ACC112 (cell line): ENCODE measurements around the gene NEURL1.
"Not testable (repeated sequence)": the region's sequence is repeated elsewhere in the genome, so short reads cannot be mapped to it uniquely, and the experiment has no call there.

ENCODE experiments used
- H2AFZ ChIP-seq: fragments of 200-600 bp; sonication (generic); one replicate; pipeline ENCODE4 v1.6.0; 2017; ENCODE audit warnings: antibody characterized with exemption, low read length; ENCODE audit not compliant: unreplicated experiment
- H3K27ac ChIP-seq: fragments of 200-600 bp; sonication (generic); 2 replicates; pipeline ENCODE4 v1.5.1; 2014; ENCODE audit warnings: low read depth, mild to moderate bottlenecking, antibody characterized with exemption, low read length, moderate library complexity
- H3K27me3 ChIP-seq: fragments of 200-600 bp; sonication (generic); 2 replicates; pipeline ENCODE4 v1.6.1; 2014; ENCODE audit warnings: mild to moderate bottlenecking, antibody characterized with exemption, low read length, moderate library complexity, mixed read lengths; ENCODE audit not compliant: insufficient read depth
- H3K36me3 ChIP-seq: fragments of 200-600 bp; sonication (generic); 2 replicates; pipeline ENCODE4 v1.6.1; 2016; ENCODE audit warnings: mild to moderate bottlenecking, antibody characterized with exemption, low read length, moderate library complexity, mixed read lengths; ENCODE audit not compliant: insufficient read depth
- H3K4me1 ChIP-seq: fragments of 200-600 bp; sonication (generic); one replicate; pipeline ENCODE4 v1.6.1; 2016; ENCODE audit warnings: low read length, mixed read lengths; ENCODE audit not compliant: insufficient read depth, unreplicated experiment, control insufficient read depth
- H3K4me3 ChIP-seq: fragments of 200-600 bp; sonication (generic); 2 replicates; pipeline ENCODE4 v1.5.1; 2014; ENCODE audit warnings: mild to moderate bottlenecking, low read depth, low read length
- H3K79me2 ChIP-seq: fragments of 200-600 bp; sonication (generic); one replicate; pipeline ENCODE4 v1.6.0; 2016; ENCODE audit warnings: low read length; ENCODE audit not compliant: control insufficient read depth, unreplicated experiment, insufficient read depth

Gene NEURL1

GRCh38 chr10:103522006-103522405, 28.5 kb downstream of the NEURL1 start:
- not testable (repeated sequence) for H3K27ac ChIP-seq, H3K36me3 ChIP-seq, H3K79me2 ChIP-seq, H3K4me3 ChIP-seq, H2AFZ ChIP-seq, H3K4me1 ChIP-seq, H3K27me3 ChIP-seq

GRCh38 chr10:103523683-103524082, 30.2 kb downstream of the NEURL1 start:
- Histone ChIP-seq H3K79me2 (no peaks in the 10 kb centered on the region), H3K27ac (no peak overlapping the region), H3K4me1 (peaks cover 11% of the 10 kb centered on the region), H2AFZ (no peak overlapping the region), H3K27me3 (0 out of 2 replicates have a peak, but pooled peaks cover 3% of the 10 kb centered on the region), H3K4me3 (no peak overlapping the region), H3K36me3 (no peaks in the 10 kb centered on the region)

DNA sequence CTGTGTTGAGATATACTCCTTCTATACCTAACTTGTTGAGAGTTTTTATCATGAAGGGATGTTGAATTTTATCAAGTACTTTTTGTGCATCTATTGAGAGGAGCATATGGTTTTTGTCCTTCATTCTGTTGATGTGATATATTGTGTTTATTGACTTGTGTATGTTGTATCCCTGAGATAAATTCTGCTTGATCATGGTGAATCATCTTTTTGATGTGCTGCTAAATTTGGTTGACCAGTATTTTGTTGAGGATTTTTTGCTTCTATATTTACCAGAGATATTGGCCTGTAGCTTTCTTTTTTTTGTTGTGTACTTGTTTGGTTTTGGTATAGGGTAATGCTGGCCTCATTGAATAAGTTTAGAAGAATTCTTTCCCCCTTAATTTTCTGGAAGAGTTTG, 32.4 kb downstream of the NEURL1 start:
- H3K27me3 ChIP-seq: 0 out of 2 replicates have a peak, but pooled peaks cover 3% of the 10 kb centered on the region
- H3K79me2 ChIP-seq: no peaks in the 10 kb centered on the region
- no peak overlapping the region for H3K27ac ChIP-seq
- H3K4me1 ChIP-seq: peaks cover 11% of the 10 kb centered on the region
- H2AFZ ChIP-seq: no peak overlapping the region
- no peaks in the 10 kb centered on the region for H3K36me3 ChIP-seq
- no peak overlapping the region for H3K4me3 ChIP-seq

DNA sequence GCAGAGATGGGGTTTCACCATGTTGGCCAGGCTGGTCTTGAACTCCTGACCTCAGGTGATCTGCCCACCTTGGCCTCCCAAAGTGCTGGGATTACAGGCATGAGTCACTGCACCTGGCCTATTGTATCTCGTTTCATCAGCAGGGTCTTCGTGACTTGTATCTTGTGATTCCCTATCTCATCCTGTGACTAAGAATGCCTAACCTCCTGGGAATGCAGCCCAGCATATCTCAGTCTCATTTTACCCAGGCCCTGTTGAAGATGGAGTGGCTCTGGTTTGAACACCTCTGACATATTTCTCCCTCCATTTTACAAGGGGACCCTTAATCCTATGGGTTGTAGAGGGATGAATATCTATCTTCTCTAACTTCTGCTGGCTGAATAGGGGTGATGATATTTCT, 34.0 kb downstream of the NEURL1 start:
- not testable (repeated sequence) for H3K79me2 ChIP-seq, H3K27me3 ChIP-seq, H3K36me3 ChIP-seq, H2AFZ ChIP-seq, H3K4me3 ChIP-seq
- Histone ChIP-seq H3K4me1 (peaks cover 11% of the 10 kb centered on the region), H3K27ac (peak overlapping the region; percentile 54)

DNA sequence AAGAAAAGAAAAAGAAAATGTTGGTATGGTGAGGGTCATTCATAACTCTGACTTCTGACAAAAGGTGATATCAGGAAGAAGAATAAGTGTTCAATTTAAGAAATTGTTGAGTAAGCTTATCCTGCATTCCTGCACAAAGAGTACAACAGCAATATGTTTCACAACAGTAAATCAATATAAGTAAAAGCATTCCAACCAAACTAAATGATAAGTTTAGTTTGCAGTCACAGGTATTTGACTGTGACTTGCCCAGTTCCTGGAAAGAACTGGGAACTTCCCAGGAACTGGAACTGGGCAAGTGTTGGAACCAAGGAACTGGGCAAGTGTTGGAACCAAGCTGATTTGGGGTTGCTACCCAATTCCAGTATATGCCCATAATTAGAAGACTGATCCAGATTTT, 35.0 kb downstream of the NEURL1 start:
- no peak overlapping the region for H3K4me3 ChIP-seq
- no peak overlapping the region for H3K27ac ChIP-seq
- H3K4me1 ChIP-seq: peaks cover 11% of the 10 kb centered on the region
- no peak overlapping the region for H2AFZ ChIP-seq
- H3K27me3 ChIP-seq: 0 out of 2 replicates have a peak, but pooled peaks cover 2% of the 10 kb centered on the region
- H3K79me2 ChIP-seq: no peaks in the 10 kb centered on the region
- no peaks in the 10 kb centered on the region for H3K36me3 ChIP-seq

- Histone ChIP-seq H3K79me2 (no peaks in the 10 kb centered on the region), H3K4me3 (no peak overlapping the region), H3K27me3 (no peaks in the 10 kb centered on the region), H3K36me3 (no peaks in the 10 kb centered on the region), H2AFZ (no peak overlapping the region), H3K4me1 (peaks cover 11% of the 10 kb centered on the region), H3K27ac (no peak overlapping the region)
These were observed 36.0 kb downstream of the NEURL1 start for GRCh38 chr10:103529539-103529938.

- no peaks in the 10 kb centered on the region for H3K4me1 ChIP-seq
- no peaks in the 10 kb centered on the region for H3K79me2 ChIP-seq
- H3K27ac ChIP-seq: no peak overlapping the region
- no peaks in the 10 kb centered on the region for H3K36me3 ChIP-seq
- no peak overlapping the region for H3K4me3 ChIP-seq
- peaks cover 25% of the 10 kb centered on the region for H3K27me3 ChIP-seq
- H2AFZ ChIP-seq: no peak overlapping the region
These were observed 40.3 kb downstream of the NEURL1 start for GRCh38 chr10:103533827-103534226.

- H3K36me3 ChIP-seq: no peaks in the 10 kb centered on the region
- no peaks in the 10 kb centered on the region for H3K4me1 ChIP-seq
- peaks cover 35% of the 10 kb centered on the region for H3K27me3 ChIP-seq
- no peaks in the 10 kb centered on the region for H3K79me2 ChIP-seq
- no peak overlapping the region for H3K4me3 ChIP-seq
- H3K27ac ChIP-seq: no peak overlapping the region
- H2AFZ ChIP-seq: no peak overlapping the region
These were observed 41.4 kb downstream of the NEURL1 start for GRCh38 chr10:103534621-103535498.

DNA sequence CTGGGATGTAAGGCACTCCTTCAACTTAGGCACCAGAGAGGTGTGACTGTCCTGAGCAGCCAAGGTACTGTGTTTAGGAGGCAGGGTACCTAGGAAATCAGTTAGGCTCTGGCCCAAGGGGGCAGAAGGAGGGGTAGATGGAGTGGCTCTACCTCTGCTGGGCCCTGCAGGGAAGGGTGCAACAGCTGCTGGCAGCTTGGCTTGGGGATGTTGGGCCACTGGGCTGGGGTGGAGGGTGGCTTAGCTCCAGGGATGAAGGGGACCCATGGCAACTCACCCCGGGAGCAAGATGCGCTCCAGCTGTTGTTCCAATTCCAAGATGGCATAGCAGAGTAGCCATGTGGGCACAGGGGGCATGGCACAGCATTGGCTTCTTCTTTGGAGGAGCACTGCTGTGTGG, 42.1 kb downstream of the NEURL1 start:
- peaks cover 35% of the 10 kb centered on the region for H3K27me3 ChIP-seq
- no peaks in the 10 kb centered on the region for H3K4me1 ChIP-seq
- H3K36me3 ChIP-seq: no peaks in the 10 kb centered on the region

DNA sequence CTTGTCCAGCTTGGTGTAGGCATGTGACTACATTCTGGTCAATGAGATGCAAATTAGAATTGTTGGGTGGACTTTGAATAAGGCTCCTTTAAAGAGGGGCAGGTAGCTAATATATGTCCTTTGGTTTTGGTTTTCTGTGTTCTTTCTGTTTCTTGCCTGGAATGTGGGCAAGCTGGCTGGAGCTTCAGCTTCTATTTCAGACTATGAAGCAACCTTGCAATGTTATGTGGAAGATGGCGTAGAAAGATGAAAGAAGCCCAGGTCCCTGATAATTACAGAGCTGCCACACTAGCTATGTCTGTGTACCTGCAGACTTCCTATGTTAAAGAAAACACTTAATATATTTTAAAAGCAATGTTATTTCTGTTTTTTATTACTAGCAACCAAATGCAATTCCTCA, 46.2 kb downstream of the NEURL1 start:
- H3K27me3 ChIP-seq: peaks cover 39% of the 10 kb centered on the region
- no peak overlapping the region for H2AFZ ChIP-seq
- H3K36me3 ChIP-seq: no peaks in the 10 kb centered on the region
- H3K4me1 ChIP-seq: peaks cover 5% of the 10 kb centered on the region
- H3K4me3 ChIP-seq: no peak overlapping the region
- H3K27ac ChIP-seq: no peak overlapping the region
- no peaks in the 10 kb centered on the region for H3K79me2 ChIP-seq

More for the DNA sequence above, 42.1 kb downstream of the NEURL1 start:
- Histone ChIP-seq H3K79me2 (no peaks in the 10 kb centered on the region), H2AFZ (no peak overlapping the region), H3K27ac (no peak overlapping the region), H3K4me3 (no peak overlapping the region)

DNA sequence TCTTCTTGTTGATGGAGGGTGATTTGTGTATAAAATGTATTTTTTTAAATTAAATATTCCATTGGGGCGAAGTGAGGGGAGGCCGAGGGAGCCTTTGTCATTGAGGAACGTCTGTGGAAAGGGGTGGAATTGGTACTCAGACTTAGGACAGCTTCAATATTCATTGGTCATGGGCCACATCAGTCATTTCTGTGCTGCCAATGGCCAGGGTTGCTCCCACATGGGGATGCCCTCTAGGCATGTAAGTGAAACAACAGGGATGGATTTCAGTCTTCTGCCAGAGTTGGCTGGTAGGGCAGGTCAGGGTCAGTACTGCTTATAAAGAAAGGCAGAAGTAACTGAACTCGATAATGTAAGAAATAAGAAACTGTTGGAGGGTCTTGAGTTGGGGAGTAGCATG, 47.2 kb downstream of the NEURL1 start:
- Histone ChIP-seq H3K36me3 (no peaks in the 10 kb centered on the region), H3K4me1 (peaks cover 5% of the 10 kb centered on the region), H3K27me3 (peaks cover 31% of the 10 kb centered on the region), H3K27ac (no peak overlapping the region), H2AFZ (no peak overlapping the region), H3K4me3 (no peak overlapping the region), H3K79me2 (no peaks in the 10 kb centered on the region)
